D721Med (cell line): ENCODE data around the gene RAD50.

Experiments
- DNase-seq: peaks from one replicate; pipeline ENCODE4 v3.0.0; 2011; ENCODE audit warnings: low spot score; ENCODE audit not compliant: insufficient read length
- FAIRE-seq: peaks from 2 replicates; lab custom pipeline; 2011; peaks lifted over from hg19 to GRCh38; lab: Jason Lieb, UNC
- CTCF ChIP-seq: IDR thresholded peaks from 2 replicates; pipeline ENCODE4 v1.5.1; 2012; ENCODE audit warnings: mild to moderate bottlenecking, control low read depth; ENCODE audit not compliant: insufficient read depth; ENCODE audit errors: missing control alignments

The RAD50 gene

GRCh38 chr5:132673939-132674630 lies 117.3 kb downstream of the RAD50 start, which contains the start of gene IL4:
Gene IL4 (plus strand): TSS chr5:132673989. CDS start chr5:132674051, 62 bp downstream.
- no peak for FAIRE-seq
- no peak for DNase-seq
- TF ChIP-seq CTCF: no peak

GRCh38 chr5:132674671-132675506 lies 118.1 kb downstream of the RAD50 start:
- no peak for FAIRE-seq
- no peak for TF ChIP-seq CTCF
- no peak for DNase-seq

GRCh38 chr5:132675936-132676689 lies 119.3 kb downstream of the RAD50 start:
- DNase-seq (no peak), FAIRE-seq (no peak)
- no peak for TF ChIP-seq CTCF

GRCh38 chr5:132677191-132677590 lies 120.4 kb downstream of the RAD50 start:
- no peak for FAIRE-seq
- no peak for DNase-seq
- peak; percentile 0 for TF ChIP-seq CTCF

- no peak for TF ChIP-seq CTCF
- FAIRE-seq: no peak
These were observed 121.1 kb downstream of the RAD50 start for GRCh38 chr5:132677682-132678400.

GRCh38 chr5:132678735-132679134 lies 122.0 kb downstream of the RAD50 start:
- FAIRE-seq (no peak), DNase-seq (no peak)
- no peak for TF ChIP-seq CTCF

More at GRCh38 chr5:132677682-132678400, 121.1 kb downstream of the RAD50 start:
- no peak for DNase-seq
